HG03571 (cell line): ENCODE measurements around the gene RCC1.
A peak's percentile ranks its signal among the peaks of the same experiment; 100 is the strongest.
"Not testable (repeated sequence)": the region's sequence is repeated elsewhere in the genome, so short reads cannot be mapped to it uniquely, and the experiment has no call there.

Source experiments
- ATAC-seq: cut with Tn5 transposase; IDR thresholded peaks from one replicate; pipeline ENCODE4 v1.9.1; 2021; ENCODE audit not compliant: unreplicated experiment

RCC1 gene

DNA sequence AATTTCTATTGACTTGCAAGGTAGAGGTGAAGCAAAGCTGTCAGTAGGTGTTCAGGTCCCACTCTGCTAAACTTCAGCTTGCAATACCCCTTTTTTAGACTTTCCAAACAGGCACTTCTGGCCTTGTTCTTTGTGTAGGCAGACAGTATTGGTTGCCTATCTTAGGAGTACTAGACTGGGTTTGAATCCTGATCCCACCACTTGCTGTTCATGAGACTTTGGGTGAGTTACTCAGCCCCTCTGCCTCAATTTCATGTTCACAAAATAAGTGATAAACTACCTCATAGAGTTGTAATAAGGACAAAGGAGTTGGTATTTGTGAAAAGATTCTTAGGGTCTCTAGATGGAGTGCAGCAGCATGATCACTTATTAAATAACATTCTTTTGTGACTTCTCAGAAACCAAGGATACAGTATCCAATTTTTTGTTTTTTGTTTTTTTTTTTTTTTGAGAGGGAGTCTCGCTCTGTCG is 5.2 kb downstream of the RCC1 start:
- no peak for ATAC-seq

GRCh38 chr1:28512058-28512611 is 6.3 kb downstream of the RCC1 start:
- ATAC-seq: no peak

DNA sequence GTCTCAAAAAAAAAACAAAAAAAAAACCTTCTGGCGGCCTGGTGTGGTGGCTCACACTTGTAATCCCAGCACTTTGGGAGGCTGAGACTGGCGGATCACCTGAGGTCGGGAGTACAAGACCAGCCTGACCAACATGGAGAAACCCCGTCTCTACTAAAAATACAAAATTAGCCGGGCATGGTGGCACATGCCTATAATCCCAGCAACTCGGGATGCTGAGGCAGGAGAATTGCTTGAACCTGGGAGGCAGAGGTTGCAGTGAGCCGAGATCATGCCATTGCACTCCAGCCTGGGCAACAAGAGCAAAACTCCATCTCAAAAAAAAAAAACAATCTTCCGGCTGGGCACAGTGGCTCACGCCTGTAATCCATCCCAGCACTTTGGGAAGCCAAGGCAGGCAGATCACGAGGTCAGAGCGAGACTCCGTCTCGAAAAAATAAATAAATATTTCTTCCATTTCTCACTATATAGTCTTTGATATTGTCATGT is 8.6 kb downstream of the RCC1 start:
- not testable (repeated sequence) for ATAC-seq

DNA sequence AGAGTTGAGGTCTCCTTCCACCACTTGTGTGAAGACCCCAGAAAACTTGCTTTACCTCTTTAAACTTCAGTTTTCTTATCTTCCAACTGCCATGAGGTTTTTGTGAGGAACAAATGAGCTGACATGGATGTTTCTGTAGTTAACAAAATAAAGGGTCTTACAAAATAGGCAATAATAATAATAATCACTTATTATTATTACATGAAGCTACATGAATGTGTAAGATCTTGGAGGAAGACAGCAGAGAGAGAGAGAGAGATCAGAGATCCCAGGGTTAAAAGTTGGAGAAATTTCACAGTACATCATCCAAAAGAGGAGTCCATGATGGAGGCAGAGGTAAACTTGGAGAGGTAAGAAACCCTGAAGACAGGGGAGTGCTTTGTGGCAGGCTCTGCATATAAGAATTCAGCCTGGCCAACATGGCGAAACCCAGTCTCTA is 10.7 kb downstream of the RCC1 start:
- ATAC-seq: no peak

DNA sequence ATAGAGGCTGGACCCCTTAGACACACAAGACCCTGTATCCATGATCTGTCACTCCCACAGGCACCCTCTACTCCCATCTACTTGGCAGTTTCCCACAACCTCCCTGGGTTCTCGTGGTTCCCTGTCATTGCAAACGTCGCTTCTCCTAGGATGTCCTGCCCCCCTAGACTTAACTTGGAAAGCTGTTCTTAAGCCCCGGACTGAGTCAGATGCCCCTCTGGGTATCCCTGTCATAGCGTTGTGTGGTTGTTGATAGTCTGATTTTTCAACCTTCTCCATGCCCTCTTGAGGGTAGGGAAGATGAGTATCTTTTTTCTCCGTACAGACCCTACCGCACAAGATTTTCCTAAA is 11.8 kb downstream of the RCC1 start:
- ATAC-seq: no peak

DNA sequence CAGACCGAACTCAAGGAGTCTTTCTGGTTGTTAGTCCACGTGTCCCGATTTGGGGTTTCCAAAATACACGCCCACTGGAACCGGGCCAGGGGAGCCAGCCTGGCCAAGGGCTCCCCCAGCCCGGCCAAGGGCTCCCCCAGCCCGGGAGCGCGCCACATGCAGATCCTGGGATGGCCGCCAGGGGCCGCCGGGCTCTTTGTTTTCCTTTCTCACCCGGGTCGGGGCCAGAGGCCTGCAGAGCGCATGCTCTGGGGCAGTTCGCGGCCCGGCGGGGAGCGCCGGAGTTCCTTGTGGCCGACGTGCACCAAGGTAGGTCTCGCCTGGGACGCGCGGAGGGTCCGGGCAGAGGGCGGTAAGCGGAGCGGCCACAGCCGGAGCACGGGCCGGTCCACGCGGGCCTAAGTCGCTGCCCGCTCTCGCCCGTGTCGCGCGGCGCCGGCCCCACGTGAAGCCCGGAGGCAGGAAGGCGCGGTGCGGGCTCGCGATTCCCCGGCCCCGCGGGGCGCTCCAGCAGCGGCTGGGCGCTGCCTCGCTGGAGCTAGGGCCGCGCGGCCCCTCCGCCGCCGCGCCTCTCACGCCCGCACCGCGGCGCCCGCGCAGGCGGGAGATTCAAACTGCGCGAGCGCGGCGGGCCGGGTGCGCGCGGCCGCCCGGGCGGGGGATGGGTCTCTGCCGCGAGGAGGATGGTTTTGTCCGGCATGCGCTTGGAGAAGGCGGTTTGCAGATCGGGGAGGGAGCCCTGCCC is 12.3 kb downstream of the RCC1 start:
- peak; percentile 76 for ATAC-seq

DNA sequence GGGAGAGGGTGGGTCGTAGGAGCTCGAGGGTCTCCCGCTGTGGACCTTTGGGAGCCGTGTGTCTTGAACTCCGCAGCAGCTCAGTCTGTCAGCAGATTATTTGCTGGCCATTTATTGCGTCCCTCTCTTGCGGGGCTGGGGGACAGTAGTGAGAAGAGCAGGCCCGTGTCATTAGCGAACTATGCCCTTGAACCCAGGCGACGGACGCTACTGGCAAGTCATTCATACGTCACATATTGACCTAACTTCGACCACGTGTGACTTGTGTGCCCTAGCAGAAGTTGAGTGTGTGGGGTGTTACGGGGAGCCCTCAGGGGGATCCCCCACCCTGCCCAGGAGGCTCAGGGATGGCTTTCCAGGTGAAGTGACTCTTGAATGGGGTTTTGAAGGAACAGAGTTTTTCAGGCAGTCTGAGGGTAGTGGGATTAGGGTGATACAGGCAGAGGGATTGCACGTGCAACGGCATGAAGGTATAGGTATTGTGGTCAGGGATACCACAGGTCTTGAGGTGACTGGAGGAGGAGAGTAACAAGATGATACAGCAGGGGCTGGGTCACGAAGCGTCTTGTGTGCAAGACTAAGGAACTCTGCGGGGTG is 13.0 kb downstream of the RCC1 start:
- ATAC-seq: no peak

- no peak for ATAC-seq
These were observed 14.3 kb downstream of the RCC1 start for GRCh38 chr1:28519946-28520725.

- not testable (repeated sequence) for ATAC-seq
These were observed 15.0 kb downstream of the RCC1 start for GRCh38 chr1:28520796-28521195.

- ATAC-seq: no peak
These were observed 15.8 kb downstream of the RCC1 start for GRCh38 chr1:28521502-28522164.

- ATAC-seq: not testable (repeated sequence)
These were observed 16.7 kb downstream of the RCC1 start for GRCh38 chr1:28522537-28522936.

DNA sequence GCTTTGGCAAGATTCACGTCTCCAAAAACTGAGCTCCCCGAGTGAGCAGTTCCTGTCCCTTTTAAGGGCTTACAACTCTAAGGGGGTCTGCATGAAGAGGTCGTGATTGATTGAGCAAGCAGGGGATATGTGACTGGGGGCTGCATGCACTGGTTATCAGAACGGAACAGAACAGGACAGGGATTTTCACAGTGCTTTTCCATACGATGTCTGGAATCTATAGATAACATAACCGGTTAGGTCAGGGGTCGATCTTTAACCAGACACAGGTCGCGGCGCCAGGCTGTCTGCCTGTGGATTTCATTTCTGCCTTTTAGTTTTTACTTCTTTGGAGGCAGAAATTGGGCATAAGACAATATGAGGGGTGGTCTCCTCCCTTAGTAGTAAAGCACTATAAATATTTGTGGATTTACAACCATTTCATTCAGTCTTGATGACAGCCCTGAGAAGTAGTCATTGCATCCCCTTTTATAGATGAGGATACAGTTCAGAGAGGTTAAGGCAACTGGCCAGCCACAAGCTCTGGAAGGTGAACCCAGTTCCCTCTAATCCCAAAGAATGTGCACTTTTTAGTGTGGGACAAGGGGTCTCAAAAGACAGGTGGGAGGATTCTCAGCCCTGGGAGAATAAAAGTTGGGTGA is 19.3 kb downstream of the RCC1 start:
- not testable (repeated sequence) for ATAC-seq

DNA sequence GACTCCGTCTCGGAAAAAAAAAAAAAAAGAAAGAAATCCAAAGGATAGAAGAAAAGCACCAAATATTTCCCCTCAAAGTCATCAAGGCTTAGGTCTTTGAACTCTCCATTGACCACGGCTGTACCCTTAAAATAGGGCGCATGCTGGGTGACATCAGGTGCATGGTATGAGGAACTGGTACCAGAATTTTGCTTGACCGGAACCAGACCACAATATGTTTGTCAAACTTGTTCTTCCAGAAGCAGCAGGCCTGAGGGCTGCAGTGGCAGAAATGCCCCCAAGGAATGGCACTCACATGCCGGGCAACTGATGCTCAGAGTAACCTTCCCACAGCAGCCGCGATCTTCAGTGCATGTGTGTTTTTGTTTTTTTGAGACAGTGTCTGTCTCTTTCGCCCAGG is 21.0 kb downstream of the RCC1 start:
- ATAC-seq: no peak

- no peak for ATAC-seq
These were observed 24.6 kb downstream of the RCC1 start for GRCh38 chr1:28530456-28530855.

DNA sequence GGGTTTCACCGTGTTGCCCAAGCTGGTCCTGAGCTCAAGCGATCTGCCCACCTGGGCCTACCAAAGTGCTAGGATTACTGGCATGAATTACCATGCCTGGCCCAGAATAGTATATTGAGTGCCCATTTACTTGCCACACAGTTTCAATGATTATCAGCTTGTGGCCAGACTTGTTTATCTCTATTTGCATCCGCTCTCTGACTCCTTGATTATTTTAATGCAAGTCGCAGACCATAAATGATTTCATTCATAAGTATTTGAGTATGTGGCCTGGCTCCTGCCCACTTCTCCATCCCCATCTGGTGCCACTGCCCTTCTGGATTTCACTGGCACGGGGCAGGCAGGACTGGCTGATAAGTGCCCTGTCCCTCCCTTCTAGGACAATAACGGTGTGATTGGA is 28.8 kb downstream of the RCC1 start:
- no peak for ATAC-seq

GRCh38 chr1:28535180-28535579 is 29.3 kb downstream of the RCC1 start:
- no peak for ATAC-seq

DNA sequence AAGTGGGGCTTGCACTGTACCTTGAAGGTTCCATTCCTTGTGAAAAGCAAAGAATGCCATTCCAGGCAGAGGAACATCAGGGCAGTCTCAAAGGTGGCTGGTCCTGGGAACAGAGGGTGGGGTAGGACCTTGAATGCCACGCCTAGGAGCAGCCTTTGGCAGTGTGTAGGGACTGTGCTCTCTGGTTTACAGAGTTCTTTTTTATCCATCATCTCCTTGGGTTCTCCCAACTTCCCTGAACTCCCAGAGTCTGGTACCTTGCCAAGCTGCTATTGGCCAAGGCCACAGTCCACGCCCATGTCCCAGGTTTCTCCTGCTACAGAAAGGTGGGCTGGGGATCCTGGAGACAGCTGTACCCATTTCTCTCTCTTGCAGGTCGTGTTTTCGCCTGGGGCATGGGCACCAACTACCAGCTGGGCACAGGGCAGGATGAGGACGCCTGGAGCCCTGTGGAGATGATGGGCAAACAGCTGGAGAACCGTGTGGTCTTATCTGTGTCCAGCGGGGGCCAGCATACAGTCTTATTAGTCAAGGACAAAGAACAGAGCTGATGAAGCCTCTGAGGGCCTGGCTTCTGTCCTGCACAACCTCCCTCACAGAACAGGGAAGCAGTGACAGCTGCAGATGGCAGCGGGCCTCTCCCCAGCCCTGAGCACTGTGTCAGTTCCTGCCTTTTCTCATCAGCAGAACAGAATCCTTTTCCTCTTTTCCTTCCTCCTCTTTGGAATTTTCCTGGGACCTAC is 31.8 kb downstream of the RCC1 start:
- no peak for ATAC-seq

DNA sequence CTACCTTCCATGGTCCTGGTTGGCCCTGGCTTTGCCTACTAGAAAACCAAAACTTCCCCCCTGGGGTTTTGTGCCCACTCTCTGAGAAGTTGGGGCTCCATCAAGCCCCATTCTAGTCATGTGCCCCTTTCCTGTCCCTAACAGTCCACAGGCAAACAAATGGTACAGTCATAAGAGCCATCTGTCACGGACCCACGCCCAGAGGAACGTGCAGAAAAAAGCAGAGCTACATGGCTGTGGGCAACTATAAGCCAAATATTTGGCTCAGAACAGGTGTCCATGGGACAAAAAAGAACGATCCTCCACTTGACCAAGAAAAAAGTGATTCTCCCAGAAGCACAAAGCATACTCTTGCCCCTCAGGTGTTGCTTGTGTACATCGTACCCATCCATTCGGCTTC is 32.4 kb downstream of the RCC1 start:
- ATAC-seq: no peak

- no peak for ATAC-seq
These were observed 34.8 kb downstream of the RCC1 start for GRCh38 chr1:28540651-28541050.
